ENCODE results near the gene RYR3. TPM values are rescaled to one million over a fixed set of nuclear protein-coding genes. Genes with fewer than 3 reads are reported as not detected.

RYR3 gene
- total RNA-seq, 1 experiment from 2014 or later: not detected

DNA sequence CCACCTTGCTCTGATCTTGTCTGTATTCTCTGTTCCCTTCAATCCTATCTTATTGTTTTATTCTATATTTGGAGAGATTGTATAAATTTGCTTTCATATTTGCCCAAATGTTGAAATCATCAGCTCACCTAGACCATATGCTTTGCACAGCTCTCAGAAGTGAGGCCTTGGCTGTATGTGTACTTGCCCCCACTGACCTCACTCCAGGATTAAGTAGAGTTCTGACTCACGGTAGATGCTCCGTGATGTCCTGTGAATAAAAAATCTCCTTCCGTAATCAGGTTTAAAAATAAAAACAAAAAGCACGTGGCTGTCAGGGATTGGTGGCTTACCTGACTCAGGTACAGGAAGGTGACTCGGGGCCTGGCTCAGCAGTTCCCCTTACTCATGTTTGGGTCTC is 162.2 kb downstream of the RYR3 start:
- Histone ChIP-seq H3F3A (ENCODE audit: low read length, unreplicated experiment) (no peaks in the 10 kb centered on the region), H3K4me1 (ENCODE audit: insufficient read depth, low read length) (no peaks in the 10 kb centered on the region), H3K79me2 (ENCODE audit: low read length) (no peaks in the 10 kb centered on the region), H3K4me3 (ENCODE audit: low read length) (no peak overlapping the region), H3K9ac (ENCODE audit: low read length) (no peak overlapping the region), H3K27ac (ENCODE audit: low read length) (no peak overlapping the region), H3K9me3 (ENCODE audit: low read length) (no peaks in the 10 kb centered on the region), H3K27me3 (ENCODE audit: low read length) (peaks cover 84% of the 10 kb centered on the region), H4K20me1 (ENCODE audit: low read length) (no peaks in the 10 kb centered on the region), H3K4me2 (ENCODE audit: low read length) (no peak overlapping the region), H2AFZ (ENCODE audit: low read length) (no peak overlapping the region), H3K36me3 (ENCODE audit: low read depth, low read length) (no peaks in the 10 kb centered on the region), H3K9me2 (replicated peaks; ENCODE audit: low read length) (no peaks in the 10 kb centered on the region)
- CTCF ChIA-PET: no interaction called here
- intact Hi-C loops (cut with micrococcal nuclease): no loop called here
- DNase-seq (no peak), ATAC-seq (no peak)
- POLR2A ChIA-PET (ENCODE audit: unreplicated experiment): no interaction called here
- no TSS peak for BruUV-seq (replicated peaks)
- TF ChIP-seq, protein P1, sequence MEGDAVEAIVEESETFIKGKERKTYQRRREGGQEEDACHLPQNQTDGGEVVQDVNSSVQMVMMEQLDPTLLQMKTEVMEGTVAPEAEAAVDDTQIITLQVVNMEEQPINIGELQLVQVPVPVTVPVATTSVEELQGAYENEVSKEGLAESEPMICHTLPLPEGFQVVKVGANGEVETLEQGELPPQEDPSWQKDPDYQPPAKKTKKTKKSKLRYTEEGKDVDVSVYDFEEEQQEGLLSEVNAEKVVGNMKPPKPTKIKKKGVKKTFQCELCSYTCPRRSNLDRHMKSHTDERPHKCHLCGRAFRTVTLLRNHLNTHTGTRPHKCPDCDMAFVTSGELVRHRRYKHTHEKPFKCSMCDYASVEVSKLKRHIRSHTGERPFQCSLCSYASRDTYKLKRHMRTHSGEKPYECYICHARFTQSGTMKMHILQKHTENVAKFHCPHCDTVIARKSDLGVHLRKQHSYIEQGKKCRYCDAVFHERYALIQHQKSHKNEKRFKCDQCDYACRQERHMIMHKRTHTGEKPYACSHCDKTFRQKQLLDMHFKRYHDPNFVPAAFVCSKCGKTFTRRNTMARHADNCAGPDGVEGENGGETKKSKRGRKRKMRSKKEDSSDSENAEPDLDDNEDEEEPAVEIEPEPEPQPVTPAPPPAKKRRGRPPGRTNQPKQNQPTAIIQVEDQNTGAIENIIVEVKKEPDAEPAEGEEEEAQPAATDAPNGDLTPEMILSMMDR (conservative IDR thresholded peaks at IDR 0.05; ENCODE audit: low read depth, low read length): no peak
- TF ChIP-seq EZH2phosphoT487 (IDR thresholded peaks at IDR 0.05; ENCODE audit: borderline replicate concordance, low read length) (no peak), EZH2 (IDR thresholded peaks at IDR 0.05; ENCODE audit: low read length, unreplicated experiment) (no peak)

DNA sequence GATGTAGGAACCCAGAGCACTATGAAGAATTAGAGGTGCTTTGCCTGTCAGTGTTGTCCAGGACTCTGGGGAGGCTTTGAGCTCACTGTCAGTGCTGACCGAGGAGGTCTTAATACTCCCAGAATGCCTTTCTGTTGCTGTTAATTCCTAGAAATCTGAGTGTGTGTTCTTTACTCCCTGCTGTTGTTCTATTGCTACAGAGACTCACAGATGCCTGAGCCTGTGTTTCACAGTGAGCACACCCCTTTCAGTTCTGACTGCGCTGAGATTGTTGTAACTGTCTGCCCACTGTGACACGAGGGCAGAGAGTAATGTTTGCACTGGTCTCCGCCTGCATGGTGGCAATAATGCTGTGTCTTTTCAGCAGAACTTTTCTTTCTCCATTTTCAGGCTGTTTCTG is 162.9 kb downstream of the RYR3 start:
- no peaks in the 10 kb centered on the region for H3K9me3 ChIP-seq (ENCODE audit: low read length)
- no peak overlapping the region for H3K27ac ChIP-seq (ENCODE audit: low read length)
- no peaks in the 10 kb centered on the region for H3K79me2 ChIP-seq (ENCODE audit: low read length)
- ATAC-seq (no peak), DNase-seq (no peak)
- no peak overlapping the region for H3K4me2 ChIP-seq (ENCODE audit: low read length)
- BruUV-seq (replicated peaks): no TSS peak
- intact Hi-C loops (cut with micrococcal nuclease): no loop called here
- no peaks in the 10 kb centered on the region for H3K4me1 ChIP-seq (ENCODE audit: insufficient read depth, low read length)
- H3K36me3 ChIP-seq (ENCODE audit: low read depth, low read length): no peaks in the 10 kb centered on the region
- ChIA-PET POLR2A (ENCODE audit: unreplicated experiment) (no interaction called here), CTCF (no interaction called here)
- no peaks in the 10 kb centered on the region for H3F3A ChIP-seq (ENCODE audit: low read length, unreplicated experiment)
- no peak overlapping the region for H3K4me3 ChIP-seq (ENCODE audit: low read length)
- TF ChIP-seq, protein P1 (conservative IDR thresholded peaks at IDR 0.05; ENCODE audit: low read depth, low read length): no peak
- no peak for TF ChIP-seq EZH2phosphoT487 (IDR thresholded peaks at IDR 0.05; ENCODE audit: borderline replicate concordance, low read length)
- no peak for TF ChIP-seq EZH2 (IDR thresholded peaks at IDR 0.05; ENCODE audit: low read length, unreplicated experiment)
- H2AFZ ChIP-seq (ENCODE audit: low read length): no peak overlapping the region
- H3K9me2 ChIP-seq (replicated peaks; ENCODE audit: low read length): no peaks in the 10 kb centered on the region
- no peaks in the 10 kb centered on the region for H4K20me1 ChIP-seq (ENCODE audit: low read length)
- H3K9ac ChIP-seq (ENCODE audit: low read length): no peak overlapping the region
- H3K27me3 ChIP-seq (ENCODE audit: low read length): peaks cover 87% of the 10 kb centered on the region

GRCh38 chr15:33476076-33476475 is 165.3 kb downstream of the RYR3 start:
- no peaks in the 10 kb centered on the region for H3K9me2 ChIP-seq (replicated peaks; ENCODE audit: low read length)
- H3K27ac ChIP-seq (ENCODE audit: low read length): no peak overlapping the region
- DNase-seq (no peak), ATAC-seq (no peak)
- ChIA-PET CTCF (no interaction called here), POLR2A (ENCODE audit: unreplicated experiment) (no interaction called here)
- intact Hi-C loops (cut with micrococcal nuclease): no loop called here
- no peak overlapping the region for H2AFZ ChIP-seq (ENCODE audit: low read length)
- H3K9me3 ChIP-seq (ENCODE audit: low read length): no peaks in the 10 kb centered on the region
- H3K4me1 ChIP-seq (ENCODE audit: insufficient read depth, low read length): no peaks in the 10 kb centered on the region
- no peaks in the 10 kb centered on the region for H4K20me1 ChIP-seq (ENCODE audit: low read length)
- H3K9ac ChIP-seq (ENCODE audit: low read length): no peak overlapping the region
- no peaks in the 10 kb centered on the region for H3K36me3 ChIP-seq (ENCODE audit: low read depth, low read length)
- H3F3A ChIP-seq (ENCODE audit: low read length, unreplicated experiment): no peaks in the 10 kb centered on the region
- no peak overlapping the region for H3K4me2 ChIP-seq (ENCODE audit: low read length)
- no TSS peak for BruUV-seq (replicated peaks)
- H3K79me2 ChIP-seq (ENCODE audit: low read length): no peaks in the 10 kb centered on the region
- no peak for TF ChIP-seq EZH2phosphoT487 (IDR thresholded peaks at IDR 0.05; ENCODE audit: borderline replicate concordance, low read length)
- TF ChIP-seq, protein P1 (conservative IDR thresholded peaks at IDR 0.05; ENCODE audit: low read depth, low read length): no peak
- TF ChIP-seq EZH2 (IDR thresholded peaks at IDR 0.05; ENCODE audit: low read length, unreplicated experiment): no peak
- no peak overlapping the region for H3K4me3 ChIP-seq (ENCODE audit: low read length)
- peaks cover 70% of the 10 kb centered on the region for H3K27me3 ChIP-seq (ENCODE audit: low read length)
